Measurements from ENCODE around the gene S100A11. TPM values are rescaled to one million over a fixed set of nuclear protein-coding genes. Genes with fewer than 3 reads are reported as not detected.

Gene S100A11
- total and polyA plus RNA-seq, 9 of the 15 experiments (the other 6 are each of a cell fraction or from before 2014, with no cell fraction given): 131 to 808 (median 235) TPM

DNA sequence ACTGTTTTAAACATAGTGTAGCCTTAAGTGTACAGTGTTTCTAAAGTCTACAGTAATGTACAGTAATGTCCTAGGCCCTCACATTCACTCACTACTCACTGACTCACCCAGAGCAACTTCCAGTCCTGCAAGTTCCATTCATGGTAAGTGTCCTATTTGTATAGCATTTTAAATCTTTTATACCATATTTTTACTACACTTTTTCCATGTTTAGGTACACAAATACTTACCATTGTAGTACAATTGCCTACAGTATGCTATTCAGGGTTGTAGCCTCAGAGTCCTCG is 39.6 kb downstream of the S100A11 start (continued):
- TF ChIP-seq ZBTB7A (IDR thresholded peaks at IDR 0.05; ENCODE audit: borderline replicate concordance, control insufficient read depth, low read depth, low read length): no peak

DNA sequence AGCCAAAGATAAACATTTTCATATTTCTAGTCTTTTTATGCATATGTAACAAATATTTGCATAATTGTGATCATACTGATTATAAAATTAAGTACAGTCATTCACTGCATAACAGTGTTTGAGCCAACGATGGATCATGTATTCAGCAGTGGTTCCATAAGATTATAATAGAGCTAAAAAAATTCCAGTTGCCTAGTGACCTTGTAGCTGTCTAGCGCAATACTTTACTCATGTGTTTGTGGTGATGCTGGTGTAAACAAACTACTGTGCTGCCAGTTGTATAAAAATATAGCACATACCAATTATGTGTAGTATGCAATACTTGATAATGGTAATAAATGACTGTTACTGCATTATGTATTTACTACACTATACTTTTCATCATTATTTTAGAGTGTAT is 41.0 kb downstream of the S100A11 start:
- H3K4me1 ChIP-seq (replicated peaks in 1 of 2; ENCODE audit: control insufficient read depth in 2 of 2, insufficient read depth in 2 of 2, low read length in 2 of 2): peaks cover 15 to 26% of the 10 kb centered on the region in 2 experiments
- ChIA-PET POLR2A (interaction anchor here (1.0 kb wide), 1 partner anchor 39 kb away, joined by 3 read pairs; no protein-coding TSS in a partner anchor), CTCF (ENCODE audit: low intra/inter-chr PET ratio) (interaction anchor here (0.7 to 3.6 kb wide), 5 partner anchors 28 to 162 kb away, joined by 3 to 46 read pairs (median 32); no protein-coding TSS in a partner anchor)
- H3K9me3 ChIP-seq (replicated peaks; ENCODE audit: control insufficient read depth, insufficient read depth, low read depth, low read length): no peaks in the 10 kb centered on the region
- no peaks in the 10 kb centered on the region for H3K79me2 ChIP-seq (ENCODE audit: control insufficient read depth, insufficient read depth, low read length)
- intact Hi-C loops (cut with micrococcal nuclease): loop anchor here (1.0 to 5.0 kb wide), 2 partner anchors 61 to 258 kb away; no protein-coding TSS in a partner anchor
- H2AFZ ChIP-seq (ENCODE audit: low read depth, low read length): no peak overlapping the region
- ATAC-seq: no peak
- FAIRE-seq: no peak
- no peak overlapping the region for H3K4me3 ChIP-seq
- WGBS (ENCODE audit: insufficient coverage, low coverage, missing lambda C conversion rate): 23% methylated on average over 2 of the region's 2 CpGs
- H3K27me3 ChIP-seq (ENCODE audit: control insufficient read depth in 2 of 2, insufficient read depth in 2 of 2, low read length in 2 of 2): peaks cover 21 to 33% of the 10 kb centered on the region in 2 experiments
- TF ChIP-seq, protein P1, sequence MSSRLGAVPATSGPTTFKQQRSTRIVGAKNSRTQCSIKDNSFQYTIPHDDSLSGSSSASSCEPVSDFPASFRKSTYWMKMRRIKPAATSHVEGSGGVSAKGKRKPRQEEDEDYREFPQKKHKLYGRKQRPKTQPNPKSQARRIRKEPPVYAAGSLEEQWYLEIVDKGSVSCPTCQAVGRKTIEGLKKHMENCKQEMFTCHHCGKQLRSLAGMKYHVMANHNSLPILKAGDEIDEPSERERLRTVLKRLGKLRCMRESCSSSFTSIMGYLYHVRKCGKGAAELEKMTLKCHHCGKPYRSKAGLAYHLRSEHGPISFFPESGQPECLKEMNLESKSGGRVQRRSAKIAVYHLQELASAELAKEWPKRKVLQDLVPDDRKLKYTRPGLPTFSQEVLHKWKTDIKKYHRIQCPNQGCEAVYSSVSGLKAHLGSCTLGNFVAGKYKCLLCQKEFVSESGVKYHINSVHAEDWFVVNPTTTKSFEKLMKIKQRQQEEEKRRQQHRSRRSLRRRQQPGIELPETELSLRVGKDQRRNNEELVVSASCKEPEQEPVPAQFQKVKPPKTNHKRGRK (tag; IDR thresholded peaks at IDR 0.05): no peak
- TF ChIP-seq ZEB2 (IDR thresholded peaks at IDR 0.05) (no peak), ZNF57 (CRISPR knock-in tag; IDR thresholded peaks at IDR 0.05) (no peak)
- no TSS peak for BruUV-seq (replicated peaks)
- peaks cover 4% of the 10 kb centered on the region; the same call in 1 of the 2 replicates for H4K20me1 ChIP-seq (replicated peaks; ENCODE audit: control insufficient read depth, insufficient read depth, low read length)
- no peak overlapping the region for H3K27ac ChIP-seq (ENCODE audit: extremely low read depth, low read depth, low read length)
- H3K4me2 ChIP-seq (ENCODE audit: insufficient read depth, low read length): no peak overlapping the region
- H3K36me3 ChIP-seq (ENCODE audit: control insufficient read depth, insufficient read depth, low read length): no peaks in the 10 kb centered on the region
- no peak overlapping the region for H3K9ac ChIP-seq (ENCODE audit: insufficient read depth in 1 of 2, low read depth in 2 of 2, low read length in 2 of 2)
- in situ Hi-C loops (cut with MboI): no loop called here
- DNase-seq (ENCODE audit: extremely low read depth in 1 of 4, low spot score in 3 of 4): no peak
- H3K9me1 ChIP-seq (ENCODE audit: control insufficient read depth, insufficient read depth, low read length): no peaks in the 10 kb centered on the region
